Sigmoid colon (tissue), 7 donors: ENCODE data around the gene PIP5K1C. TPM values are rescaled to one million over a fixed set of nuclear protein-coding genes. Genes with fewer than 3 reads are reported as not detected.

ENCODE experiments used
- DNase-seq: peaks from one replicate; pipeline ENCODE4 v3.0.0-alpha.2; 2019
- H3K27ac ChIP-seq, 4 donors: fragments of 200-600 bp; sonication (generic); one replicate each; pipeline ENCODE4 v1.5.1; 2016 to 2019; ENCODE audit warnings: mild to moderate bottlenecking in 1 of 4
- H3K27me3 ChIP-seq, 3 donors: fragments of 200-600 bp; sonication (generic); one replicate each; pipeline ENCODE4 v1.5.1; 2019; ENCODE audit warnings: mild to moderate bottlenecking in 1 of 3
- H3K36me3 ChIP-seq, 4 donors: fragments of 200-600 bp; sonication (generic); one replicate each; pipeline ENCODE4 v1.5.1; 2016 to 2019
- H3K4me1 ChIP-seq, 4 donors: fragments of 200-600 bp; sonication (generic); one replicate each; pipeline ENCODE4 v1.5.1; 2017 to 2019
- H3K4me3 ChIP-seq, 4 donors: fragments of 200-600 bp; sonication (generic); one replicate each; pipeline ENCODE4 v1.5.1; 2017 to 2019; ENCODE audit warnings: mild to moderate bottlenecking in 2 of 4, moderate library complexity in 1 of 4
- H3K9me3 ChIP-seq, 4 donors: fragments of 200-600 bp in 3 of 4; sonication (generic) in 3 of 4; one replicate each; pipeline versions ENCODE4 v1.5.1 to v1.6.1; 2013 to 2019
- EP300 ChIP-seq, 4 donors: sonication (generic); formaldehyde crosslinking; IDR thresholded peaks; one replicate each; pipeline ENCODE4 v1.6.1; 2017; ENCODE audit warnings: antibody characterized with exemption in 4 of 4
- POLR2A ChIP-seq, 2 donors: fragments of 450-650 bp; IDR thresholded peaks; one replicate each; pipeline ENCODE4 v1.6.1; 2016; ENCODE audit warnings: antibody characterized with exemption in 2 of 2, mild to moderate bottlenecking in 2 of 2, moderate library complexity in 2 of 2
- POLR2AphosphoS5 ChIP-seq, 4 donors: sonication (generic); formaldehyde crosslinking; IDR thresholded peaks; one replicate each; pipeline ENCODE4 v1.6.1; 2017; ENCODE audit warnings: antibody characterized with exemption in 4 of 4
- WGBS, 2 donors: extraction: QIAGEN DNeasy Blood & Tissue Kit; methylation state at CpG; one replicate each; pipeline ENCODE4 v1.1.7; 2013; 5-methylcytosine and 5-hydroxymethylcytosine counted together
- intact Hi-C: fragments of 100-400 bp; cut with DNase I; formaldehyde crosslinking; loops from one replicate; pipeline ENCODE4 v1.15.1; 2023
- polyA plus RNA-seq, 3 donors: library from polyadenylated mRNA; stranded (reverse); fragments of 200-250 nt; gene quantifications; one replicate each; pipeline ENCODE4 v1.2.3, GENCODE V29; 2013
- total RNA-seq, 4 donors: library from RNA; depleted of rRNA; stranded (reverse); fragments of >200 nt; gene quantifications; one replicate each; pipeline ENCODE4 v1.1.0, GENCODE V29; 2016
- TF ChIP-seq, protein P1 (sequence below), 4 experiments: fragments of 450-650 bp in 3 of 4; fragments of 200-600 bp in 1 of 4; IDR thresholded peaks; one replicate each; pipeline ENCODE4 v1.5.1; 2016 to 2019; ENCODE audit warnings: antibody characterized with exemption in 4 of 4, mild to moderate bottlenecking in 3 of 4, moderate library complexity in 2 of 4
- donor health status: healthy with polysubstance abuse.
- donor health status: Bipolar disorder and iron deficiency.
- donor health status: healthy.

Gene PIP5K1C
- total and polyA plus RNA-seq, 7 donors = 7.8 to 68.7 (median 27.8) TPM

DNA sequence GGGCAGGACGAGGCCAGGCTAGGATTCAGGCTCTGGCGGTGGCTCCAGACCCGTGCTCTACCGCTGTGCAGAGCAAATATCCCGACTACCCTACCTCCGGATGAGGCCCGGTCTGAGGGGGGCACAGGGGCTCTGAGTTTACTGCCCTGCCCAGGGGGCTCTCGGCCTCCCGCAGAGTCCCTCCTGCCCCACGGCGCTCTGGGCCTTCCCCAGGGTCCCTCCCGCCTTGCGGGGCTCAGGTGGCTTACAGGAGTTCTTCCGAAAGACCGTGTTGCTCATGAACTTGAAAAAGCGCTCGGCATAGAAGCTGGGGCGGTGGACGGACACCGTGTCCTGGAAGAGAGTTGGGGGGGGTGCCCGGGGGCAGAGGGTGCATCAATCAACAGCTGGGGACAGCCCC, 54.5 kb downstream of the PIP5K1C start:
- H3K9me3 ChIP-seq = no peaks in the 10 kb centered on the region
- no peaks in the 10 kb centered on the region for H3K4me1 ChIP-seq
- intact Hi-C loops = no loop called here
- H3K27ac ChIP-seq = no peak overlapping the region
- peaks cover 16 to 92% (median 66%) of the 10 kb centered on the region in 4 donors for H3K36me3 ChIP-seq
- TF ChIP-seq POLR2A (IDR thresholded peaks at IDR 0.05) = no peak
- no peak for TF ChIP-seq EP300 (IDR thresholded peaks at IDR 0.05)
- TF ChIP-seq, protein P1, sequence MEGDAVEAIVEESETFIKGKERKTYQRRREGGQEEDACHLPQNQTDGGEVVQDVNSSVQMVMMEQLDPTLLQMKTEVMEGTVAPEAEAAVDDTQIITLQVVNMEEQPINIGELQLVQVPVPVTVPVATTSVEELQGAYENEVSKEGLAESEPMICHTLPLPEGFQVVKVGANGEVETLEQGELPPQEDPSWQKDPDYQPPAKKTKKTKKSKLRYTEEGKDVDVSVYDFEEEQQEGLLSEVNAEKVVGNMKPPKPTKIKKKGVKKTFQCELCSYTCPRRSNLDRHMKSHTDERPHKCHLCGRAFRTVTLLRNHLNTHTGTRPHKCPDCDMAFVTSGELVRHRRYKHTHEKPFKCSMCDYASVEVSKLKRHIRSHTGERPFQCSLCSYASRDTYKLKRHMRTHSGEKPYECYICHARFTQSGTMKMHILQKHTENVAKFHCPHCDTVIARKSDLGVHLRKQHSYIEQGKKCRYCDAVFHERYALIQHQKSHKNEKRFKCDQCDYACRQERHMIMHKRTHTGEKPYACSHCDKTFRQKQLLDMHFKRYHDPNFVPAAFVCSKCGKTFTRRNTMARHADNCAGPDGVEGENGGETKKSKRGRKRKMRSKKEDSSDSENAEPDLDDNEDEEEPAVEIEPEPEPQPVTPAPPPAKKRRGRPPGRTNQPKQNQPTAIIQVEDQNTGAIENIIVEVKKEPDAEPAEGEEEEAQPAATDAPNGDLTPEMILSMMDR (IDR thresholded peaks at IDR 0.05) = no peak
- no peak for TF ChIP-seq POLR2AphosphoS5 (IDR thresholded peaks at IDR 0.05)
- DNase-seq = no peak
- H3K27me3 ChIP-seq = no peaks in the 10 kb centered on the region
- WGBS, 2 donors = 92 to 95% methylated on average over 21 of the region's 21 CpGs
- H3K4me3 ChIP-seq = no peak overlapping the region

DNA sequence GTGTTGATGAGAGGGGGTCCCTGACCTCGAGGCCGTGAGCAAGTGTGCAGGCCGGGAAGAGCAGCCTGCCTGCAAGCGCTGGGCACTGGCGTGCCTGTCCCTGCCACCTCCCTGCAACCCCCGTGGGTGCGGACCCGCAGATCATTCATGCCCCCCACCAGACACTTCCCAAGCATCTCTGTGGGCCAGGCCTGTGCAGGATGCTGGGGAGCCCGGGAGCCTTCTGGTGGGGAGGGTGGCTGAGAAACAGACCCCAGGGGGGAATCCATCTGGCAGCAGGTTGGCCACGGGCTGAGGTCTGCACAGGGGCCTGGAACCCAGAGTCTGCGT, 55.2 kb downstream of the PIP5K1C start:
- Histone ChIP-seq H3K36me3 (peaks cover 9 to 92% (median 62%) of the 10 kb centered on the region in 4 donors), H3K27ac (peak overlapping the region in 1 of 4 donors; percentile 33)

DNA sequence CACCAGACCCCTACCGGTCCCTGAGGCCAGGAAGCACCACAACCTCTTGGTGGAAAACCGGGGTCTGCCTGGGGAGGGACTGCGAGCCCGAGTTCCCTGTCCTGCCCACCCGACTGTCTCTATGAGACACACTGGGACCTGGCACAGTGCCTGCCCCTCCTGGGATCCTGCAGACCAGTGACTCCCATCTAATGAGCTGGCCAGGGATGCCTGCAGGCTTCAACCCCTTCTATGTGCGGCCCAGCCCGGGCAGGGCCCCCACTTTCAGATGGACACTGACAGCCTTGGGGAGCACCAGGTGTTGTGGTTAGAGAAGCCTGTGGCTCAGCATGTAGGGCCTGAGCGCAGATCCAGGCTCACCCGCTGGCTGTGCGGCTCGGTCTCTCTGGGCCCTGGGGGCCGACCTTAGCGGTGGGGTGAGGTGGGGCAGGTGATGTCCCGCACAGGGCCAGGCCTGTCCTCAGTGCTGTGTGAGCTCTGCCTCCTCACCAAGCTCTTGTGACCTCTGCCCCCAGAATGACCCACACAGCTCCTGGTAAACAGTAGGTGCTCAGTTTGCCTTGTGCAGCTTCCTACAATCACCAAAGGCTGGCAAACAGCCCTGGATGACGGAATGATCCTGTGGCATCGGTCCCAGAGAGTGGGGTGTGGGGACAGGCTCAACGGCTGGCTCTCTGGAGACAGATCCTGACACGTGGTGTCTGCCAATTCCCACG, 55.8 kb downstream of the PIP5K1C start:
- peaks cover 6 to 94% (median 66%) of the 10 kb centered on the region in 4 donors for H3K36me3 ChIP-seq
- intact Hi-C loops = no loop called here

More for the DNA sequence above, 55.2 kb downstream of the PIP5K1C start:
- Histone ChIP-seq H3K4me1 (no peaks in the 10 kb centered on the region), H3K4me3 (no peak overlapping the region), H3K9me3 (no peaks in the 10 kb centered on the region), H3K27me3 (no peaks in the 10 kb centered on the region)
- intact Hi-C loops = no loop called here
- TF ChIP-seq EP300 (IDR thresholded peaks at IDR 0.05) = no peak
- no peak for TF ChIP-seq POLR2AphosphoS5 (IDR thresholded peaks at IDR 0.05)
- TF ChIP-seq, protein P1 (IDR thresholded peaks at IDR 0.05) = no peak
- no peak for TF ChIP-seq POLR2A (IDR thresholded peaks at IDR 0.05)
- DNase-seq = no peak
- WGBS, 2 donors = 84 to 85% methylated on average over 11 of the region's 11 CpGs

DNA sequence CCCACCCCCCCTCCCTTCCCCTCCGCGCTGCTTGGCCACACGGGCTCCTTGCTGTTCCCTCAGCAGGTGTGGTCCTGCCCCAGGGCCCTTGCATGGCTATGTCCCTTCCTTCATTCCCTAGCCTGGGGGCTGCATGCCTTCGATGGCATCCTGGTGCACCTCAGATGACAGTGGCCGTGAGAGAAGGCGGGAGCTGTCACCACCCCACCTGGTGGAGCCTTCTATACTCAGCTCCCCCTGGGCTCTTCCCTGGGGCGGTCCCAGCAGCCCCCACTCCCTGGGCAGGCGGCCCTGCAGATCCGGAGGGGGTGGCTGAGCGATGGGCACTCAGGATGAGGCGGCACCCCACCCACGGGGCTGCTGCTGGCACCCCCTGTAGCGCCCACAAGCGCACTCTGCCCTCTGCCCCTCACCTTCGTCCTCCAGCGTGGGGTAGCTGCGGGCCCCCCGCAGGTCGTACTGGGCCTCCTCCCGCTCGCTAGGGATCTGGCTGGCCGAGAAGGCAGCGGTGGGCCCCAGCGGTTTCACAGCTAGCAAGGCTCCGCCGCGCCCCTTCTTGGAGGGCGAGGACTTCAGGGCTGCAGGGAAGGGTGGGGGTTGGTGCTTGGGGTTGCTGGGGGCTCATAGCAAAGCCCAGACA, 56.5 kb downstream of the PIP5K1C start:
- Histone ChIP-seq H3K27me3 (no peaks in the 10 kb centered on the region), H3K9me3 (no peaks in the 10 kb centered on the region), H3K4me3 (no peak overlapping the region), H3K27ac (no peak overlapping the region), H3K36me3 (peaks cover 7 to 100% (median 72%) of the 10 kb centered on the region in 4 donors), H3K4me1 (no peaks in the 10 kb centered on the region)
- WGBS, 2 donors = 93 to 94% methylated on average over 28 of the region's 28 CpGs
- intact Hi-C loops = no loop called here
- DNase-seq = no peak
- TF ChIP-seq, protein P1 (IDR thresholded peaks at IDR 0.05) = no peak
- no peak for TF ChIP-seq POLR2AphosphoS5 (IDR thresholded peaks at IDR 0.05)
- TF ChIP-seq EP300 (IDR thresholded peaks at IDR 0.05) = no peak

More for the DNA sequence above, 55.8 kb downstream of the PIP5K1C start:
- no peaks in the 10 kb centered on the region for H3K4me1 ChIP-seq
- TF ChIP-seq, protein P1 (IDR thresholded peaks at IDR 0.05) = no peak
- no peak overlapping the region for H3K4me3 ChIP-seq
- DNase-seq = no peak
- 72 to 83% methylated on average over 19 of the region's 19 CpGs for WGBS, 2 donors
- no peaks in the 10 kb centered on the region for H3K9me3 ChIP-seq
- H3K27ac ChIP-seq = peak overlapping the region in 1 of 4 donors; percentile 33
- H3K27me3 ChIP-seq = no peaks in the 10 kb centered on the region
